ENCODE results near the gene TGIF2. TPM values are rescaled to one million over a fixed set of nuclear protein-coding genes. Genes with fewer than 3 reads are reported as not detected.
"Not testable (repeated sequence)": the region's sequence is repeated elsewhere in the genome, so short reads cannot be mapped to it uniquely, and the experiment has no call there.

Gene TGIF2
- total and polyA plus RNA-seq, 5 donors: 4.9 to 13.4 (median 9.9) TPM

- ATAC-seq (no peak), DNase-seq (peak in 2 of 3 donors; percentile 62 to 69)
- no peak overlapping the region for H3K4me3 ChIP-seq (ENCODE audit: low read length)
- no peaks in the 10 kb centered on the region for H3K27me3 ChIP-seq (ENCODE audit: control insufficient read depth, insufficient read depth)
- no peaks in the 10 kb centered on the region for H3K9me3 ChIP-seq (ENCODE audit: control insufficient read depth, low read length)
- intact Hi-C loops (cut with DNase I): no loop called here
- no peak overlapping the region for H3K27ac ChIP-seq (ENCODE audit: low read length)
- H3K4me1 ChIP-seq (ENCODE audit: control insufficient read depth, insufficient read depth, low read length): peaks cover 5% of the 10 kb centered on the region
- 71% methylated on average over 12 of the region's 12 CpGs for WGBS
Observed at GRCh38 chr20:36548006-36548315, 25.4 kb upstream of the TGIF2 start.

GRCh38 chr20:36548704-36549627, 24.4 kb upstream of the TGIF2 start:
- H3K4me3 ChIP-seq (ENCODE audit: low read length): no peak overlapping the region
- intact Hi-C loops (cut with DNase I): no loop called here
- WGBS: 72% methylated on average over 23 of the region's 23 CpGs
- H3K4me1 ChIP-seq (ENCODE audit: control insufficient read depth, insufficient read depth, low read length): peaks cover 2% of the 10 kb centered on the region
- H3K27me3 ChIP-seq (ENCODE audit: control insufficient read depth, insufficient read depth): no peaks in the 10 kb centered on the region
- no peak for ATAC-seq
- peak in 1 of 3 donors; percentile 48 for DNase-seq
- H3K27ac ChIP-seq (ENCODE audit: low read length): no peak overlapping the region
- H3K9me3 ChIP-seq (ENCODE audit: control insufficient read depth, low read length): no peaks in the 10 kb centered on the region

GRCh38 chr20:36549628-36549941, 23.8 kb upstream of the TGIF2 start:
- Histone ChIP-seq H3K9me3 (ENCODE audit: control insufficient read depth, low read length) (no peaks in the 10 kb centered on the region), H3K27me3 (ENCODE audit: control insufficient read depth, insufficient read depth) (no peaks in the 10 kb centered on the region), H3K4me1 (ENCODE audit: control insufficient read depth, insufficient read depth, low read length) (peaks cover 2% of the 10 kb centered on the region), H3K4me3 (ENCODE audit: low read length) (no peak overlapping the region), H3K27ac (ENCODE audit: low read length) (no peak overlapping the region)
- DNase-seq (no peak), ATAC-seq (peak; percentile 13 to 15)
- intact Hi-C loops (cut with DNase I): no loop called here
- WGBS: 77% methylated on average over 9 of the region's 9 CpGs

- Histone ChIP-seq H3K9me3 (ENCODE audit: control insufficient read depth, low read length) (no peaks in the 10 kb centered on the region), H3K27ac (ENCODE audit: low read length) (peak overlapping the region; percentile 31), H3K4me3 (ENCODE audit: low read length) (no peak overlapping the region), H3K4me1 (ENCODE audit: control insufficient read depth, insufficient read depth, low read length) (no peaks in the 10 kb centered on the region), H3K27me3 (ENCODE audit: control insufficient read depth, insufficient read depth) (no peaks in the 10 kb centered on the region)
- DNase-seq: peak in 2 of 3 donors; percentile 64 to 68
- intact Hi-C loops (cut with DNase I): no loop called here
- WGBS: 65% methylated on average over 16 of the region's 16 CpGs
- peak; percentile 38 to 48 for ATAC-seq
Observed at GRCh38 chr20:36549942-36550789, 23.2 kb upstream of the TGIF2 start.

- H3K4me3 ChIP-seq (ENCODE audit: low read length): no peak overlapping the region
- H3K27me3 ChIP-seq (ENCODE audit: control insufficient read depth, insufficient read depth): no peaks in the 10 kb centered on the region
- peak; percentile 51 to 61 for ATAC-seq
- 39% methylated on average over 15 of the region's 15 CpGs for WGBS
- peak in 2 of 3 donors; percentile 57 to 69 for DNase-seq
- intact Hi-C loops (cut with DNase I): no loop called here
- peak overlapping the region; percentile 31 for H3K27ac ChIP-seq (ENCODE audit: low read length)
- H3K9me3 ChIP-seq (ENCODE audit: control insufficient read depth, low read length): no peaks in the 10 kb centered on the region
- no peaks in the 10 kb centered on the region for H3K4me1 ChIP-seq (ENCODE audit: control insufficient read depth, insufficient read depth, low read length)
Observed at GRCh38 chr20:36550790-36551299, 22.6 kb upstream of the TGIF2 start.

GRCh38 chr20:36555248-36555647, 18.1 kb upstream of the TGIF2 start:
- DNase-seq: no peak
- Histone ChIP-seq H3K4me3 (ENCODE audit: low read length) (no peak overlapping the region), H3K9me3 (ENCODE audit: control insufficient read depth, low read length) (no peaks in the 10 kb centered on the region), H3K4me1 (ENCODE audit: control insufficient read depth, insufficient read depth, low read length) (no peaks in the 10 kb centered on the region), H3K27me3 (ENCODE audit: control insufficient read depth, insufficient read depth) (no peaks in the 10 kb centered on the region), H3K27ac (ENCODE audit: low read length) (no peak overlapping the region)
- WGBS: 96% methylated on average over 2 of the region's 2 CpGs
- ATAC-seq: no peak
- intact Hi-C loops (cut with DNase I): loop anchor here in 3 of 4 donors (5.0 kb wide), 1 partner anchor 37 kb away; no protein-coding TSS in a partner anchor

- no peak overlapping the region for H3K4me3 ChIP-seq (ENCODE audit: low read length)
- intact Hi-C loops (cut with DNase I): no loop called here
- ATAC-seq (no peak), DNase-seq (peak in 1 of 3 donors; percentile 5)
- WGBS: 79% methylated on average over 2 of the region's 2 CpGs
- no peaks in the 10 kb centered on the region for H3K4me1 ChIP-seq (ENCODE audit: control insufficient read depth, insufficient read depth, low read length)
- H3K27me3 ChIP-seq (ENCODE audit: control insufficient read depth, insufficient read depth): no peaks in the 10 kb centered on the region
- H3K9me3 ChIP-seq (ENCODE audit: control insufficient read depth, low read length): no peaks in the 10 kb centered on the region
- H3K27ac ChIP-seq (ENCODE audit: low read length): no peak overlapping the region
Observed at GRCh38 chr20:36562724-36563123, 10.7 kb upstream of the TGIF2 start.

GRCh38 chr20:36563374-36563773, 10.0 kb upstream of the TGIF2 start:
- H3K4me1 ChIP-seq (ENCODE audit: control insufficient read depth, insufficient read depth, low read length): no peaks in the 10 kb centered on the region
- no peak for ATAC-seq
- H3K9me3 ChIP-seq (ENCODE audit: control insufficient read depth, low read length): no peaks in the 10 kb centered on the region
- no peak for DNase-seq
- H3K4me3 ChIP-seq (ENCODE audit: low read length): no peak overlapping the region
- H3K27ac ChIP-seq (ENCODE audit: low read length): no peak overlapping the region
- no peaks in the 10 kb centered on the region for H3K27me3 ChIP-seq (ENCODE audit: control insufficient read depth, insufficient read depth)
- 92% methylated on average over 1 of the region's 1 CpG for WGBS
- intact Hi-C loops (cut with DNase I): no loop called here

- H3K4me3 ChIP-seq (ENCODE audit: low read length); ATAC-seq; H3K27ac ChIP-seq (ENCODE audit: low read length); intact Hi-C loops (cut with DNase I); H3K27me3 ChIP-seq (ENCODE audit: control insufficient read depth, insufficient read depth); DNase-seq; H3K4me1 ChIP-seq (ENCODE audit: control insufficient read depth, insufficient read depth, low read length); H3K9me3 ChIP-seq (ENCODE audit: control insufficient read depth, low read length): not testable (repeated sequence)
- 96% methylated on average over 13 of the region's 13 CpGs for WGBS
Observed at GRCh38 chr20:36564078-36564725, 9.2 kb upstream of the TGIF2 start.

GRCh38 chr20:36564726-36565121, 8.7 kb upstream of the TGIF2 start:
- H3K4me3 ChIP-seq (ENCODE audit: low read length); ATAC-seq; H3K4me1 ChIP-seq (ENCODE audit: control insufficient read depth, insufficient read depth, low read length); H3K27me3 ChIP-seq (ENCODE audit: control insufficient read depth, insufficient read depth); H3K9me3 ChIP-seq (ENCODE audit: control insufficient read depth, low read length); H3K27ac ChIP-seq (ENCODE audit: low read length); DNase-seq; intact Hi-C loops (cut with DNase I): not testable (repeated sequence)
- 94% methylated on average over 6 of the region's 6 CpGs for WGBS
